Daoy (cell line): ENCODE measurements around the gene CUTA. TPM values are rescaled to one million over a fixed set of nuclear protein-coding genes. Genes with fewer than 3 reads are reported as not detected.
"Not testable (repeated sequence)": the region's sequence is repeated elsewhere in the genome, so short reads cannot be mapped to it uniquely, and the experiment has no call there.

ENCODE experiments used
- DNase-seq: peaks from one replicate; pipeline ENCODE4 v3.0.0-alpha.2; 2015; ENCODE audit warnings: low read depth
- total RNA-seq: library from RNA; depleted of rRNA; stranded (reverse); fragments of >200 nt; shearing (Covaris generic); gene quantifications from 2 replicates; pipeline ENCODE4 v1.2.3, GENCODE V29; 2014

The CUTA gene
- total RNA-seq, 1 experiment from 2014 or later, result 208 TPM

DNA sequence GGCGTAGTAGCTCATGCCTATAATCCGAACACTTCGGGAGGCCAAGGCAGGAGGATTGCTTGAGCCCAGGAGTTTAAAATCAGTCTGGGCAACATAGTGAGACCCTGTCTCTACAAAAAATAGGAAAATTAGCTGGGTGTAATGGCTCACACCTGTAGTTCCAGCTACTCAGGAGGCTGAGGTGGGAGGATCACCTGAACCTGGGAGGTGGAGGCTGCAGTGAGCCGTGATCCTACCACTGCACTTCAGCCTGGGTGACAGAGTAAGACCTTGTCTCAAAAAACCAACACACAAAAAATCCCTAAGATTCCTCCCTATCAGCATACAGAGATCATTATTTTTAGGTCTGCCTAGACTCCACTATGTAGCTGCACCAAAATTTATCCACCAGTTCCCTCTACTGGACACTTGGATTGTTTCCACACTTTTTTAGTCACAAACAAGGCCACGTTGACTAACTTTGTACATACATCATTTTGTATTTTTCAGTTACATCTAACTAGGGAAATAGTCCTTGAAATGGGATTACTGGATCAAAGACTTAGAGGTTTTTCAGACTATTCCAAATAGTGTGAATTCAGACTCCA, 10.7 kb downstream of the CUTA start:
- no peak for DNase-seq

DNA sequence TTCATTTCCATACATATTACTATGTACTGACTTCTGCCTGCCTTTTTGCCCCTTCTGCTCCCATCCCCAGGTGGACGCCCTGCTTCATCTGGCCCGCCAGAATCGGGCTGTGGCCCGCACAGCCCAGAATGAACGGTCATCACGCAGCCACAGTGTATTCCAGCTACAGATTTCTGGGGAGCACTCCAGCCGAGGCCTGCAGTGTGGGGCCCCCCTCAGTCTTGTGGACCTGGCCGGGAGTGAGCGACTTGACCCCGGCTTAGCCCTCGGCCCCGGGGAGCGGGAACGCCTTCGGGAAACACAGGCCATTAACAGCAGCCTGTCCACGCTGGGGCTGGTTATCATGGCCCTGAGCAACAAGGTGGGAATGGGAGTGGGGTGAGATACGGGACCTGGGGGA, 11.8 kb downstream of the CUTA start:
- no peak for DNase-seq

DNA sequence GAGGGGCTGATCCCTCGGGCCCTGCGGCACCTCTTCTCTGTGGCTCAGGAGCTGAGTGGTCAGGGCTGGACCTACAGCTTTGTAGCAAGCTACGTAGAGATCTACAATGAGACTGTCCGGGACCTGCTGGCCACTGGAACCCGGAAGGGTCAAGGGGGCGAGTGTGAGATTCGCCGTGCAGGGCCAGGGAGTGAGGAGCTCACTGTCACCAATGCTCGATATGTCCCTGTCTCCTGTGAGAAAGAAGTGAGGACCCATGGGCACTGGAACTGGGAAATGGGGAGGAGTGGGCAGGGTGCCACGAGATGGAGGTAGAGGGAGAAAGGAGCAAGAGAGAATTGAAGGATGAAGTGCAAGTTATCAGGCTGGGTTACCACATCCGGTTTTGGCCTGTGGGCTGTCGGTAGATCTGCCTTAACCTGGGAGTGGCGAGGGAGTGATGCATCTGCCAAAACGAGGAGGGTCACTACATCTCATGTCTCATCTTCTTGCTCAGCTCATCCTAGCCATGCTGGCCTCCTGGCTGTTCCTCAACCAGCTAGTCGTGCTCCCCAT, 12.4 kb downstream of the CUTA start:
- DNase-seq, result no peak

DNA sequence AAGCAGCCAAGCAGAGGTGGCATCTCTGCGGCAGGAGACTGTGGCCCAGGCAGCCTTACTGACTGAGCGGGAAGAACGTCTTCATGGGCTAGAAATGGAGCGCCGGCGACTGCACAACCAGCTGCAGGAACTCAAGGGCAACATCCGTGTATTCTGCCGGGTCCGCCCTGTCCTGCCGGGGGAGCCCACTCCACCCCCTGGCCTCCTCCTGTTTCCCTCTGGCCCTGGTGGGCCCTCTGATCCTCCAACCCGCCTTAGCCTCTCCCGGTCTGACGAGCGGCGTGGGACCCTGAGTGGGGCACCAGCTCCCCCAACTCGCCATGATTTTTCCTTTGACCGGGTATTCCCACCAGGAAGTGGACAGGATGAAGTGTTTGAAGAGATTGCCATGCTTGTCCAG, 13.0 kb downstream of the CUTA start:
- no peak for DNase-seq

DNA sequence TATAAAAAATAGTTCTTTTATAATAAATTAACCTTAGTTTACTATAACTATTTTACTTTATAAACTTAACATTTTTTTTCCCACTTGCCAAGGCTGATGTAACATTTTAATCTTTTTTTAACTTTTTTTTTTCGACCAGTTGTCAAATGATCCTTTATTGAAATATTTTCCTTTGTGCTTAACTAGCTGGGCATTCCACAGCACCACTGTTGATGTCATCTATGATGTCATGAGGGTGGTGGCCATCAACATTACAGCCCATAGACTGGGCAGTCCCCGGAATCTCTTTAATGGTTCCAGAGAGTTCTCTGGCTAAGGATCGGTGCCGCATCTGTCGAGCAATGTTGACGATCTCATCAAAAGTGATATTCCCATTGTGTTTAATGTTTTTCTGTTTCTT, 18.0 kb downstream of the CUTA start:
- not testable (repeated sequence) for DNase-seq

DNA sequence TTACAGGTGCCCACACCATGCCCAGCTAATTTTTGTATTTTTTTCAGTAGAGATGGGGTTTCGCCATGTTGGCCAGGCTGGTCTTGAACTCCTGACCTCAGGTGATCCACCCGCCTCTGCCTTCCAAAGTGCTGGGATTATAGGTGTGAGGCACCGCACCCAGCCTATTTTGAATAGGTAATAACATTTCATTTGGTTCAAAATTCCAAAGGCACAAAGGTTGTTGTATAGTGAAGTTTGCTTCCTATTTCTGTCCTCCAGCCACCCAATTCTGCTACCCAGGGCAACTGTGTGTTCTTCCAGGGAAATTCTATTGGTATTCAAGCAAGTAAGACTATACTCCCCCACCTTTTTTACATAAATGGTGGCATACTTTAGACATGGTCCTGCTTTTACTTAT, 19.3 kb downstream of the CUTA start:
- DNase-seq, result not testable (repeated sequence)

DNA sequence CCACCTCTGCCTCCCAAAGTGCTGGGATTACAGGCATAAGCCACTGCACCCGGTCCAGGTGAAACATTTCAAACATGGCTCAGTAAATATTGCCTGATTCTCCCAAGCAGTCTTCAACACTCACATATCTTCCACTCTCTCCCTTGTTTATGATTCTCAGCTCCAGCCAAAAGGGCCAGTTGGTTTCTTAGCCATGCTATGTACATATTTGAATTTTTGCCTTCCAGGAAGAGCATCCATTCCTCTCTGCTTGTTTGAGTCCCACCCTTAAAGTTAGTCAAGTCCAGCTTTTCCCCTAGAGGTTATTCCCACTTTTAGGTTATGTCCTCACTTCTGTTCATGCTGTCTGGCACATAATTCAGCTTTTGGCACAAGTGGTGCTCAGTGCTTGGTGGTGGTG, 20.4 kb downstream of the CUTA start:
- no peak for DNase-seq

DNA sequence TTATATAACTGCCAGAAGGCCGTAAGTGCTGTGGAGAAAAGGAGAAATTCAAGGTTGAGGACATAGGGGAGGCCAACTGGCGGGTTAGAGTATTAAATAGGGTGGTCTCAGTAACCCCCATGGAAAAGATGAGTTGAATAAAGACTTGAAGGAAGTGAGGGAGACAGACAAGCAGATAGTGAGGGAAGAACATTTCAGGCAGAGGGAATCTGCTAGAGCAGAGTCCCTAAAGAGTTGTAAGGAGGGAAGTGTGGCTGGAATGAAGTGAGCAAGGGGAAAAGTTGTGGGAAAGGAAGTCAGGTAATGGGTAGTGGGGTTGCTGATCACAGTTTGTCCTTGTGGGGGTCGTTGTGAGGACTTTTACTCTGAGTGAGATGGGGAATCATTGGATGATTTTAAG, 24.9 kb downstream of the CUTA start:
- no peak for DNase-seq

DNA sequence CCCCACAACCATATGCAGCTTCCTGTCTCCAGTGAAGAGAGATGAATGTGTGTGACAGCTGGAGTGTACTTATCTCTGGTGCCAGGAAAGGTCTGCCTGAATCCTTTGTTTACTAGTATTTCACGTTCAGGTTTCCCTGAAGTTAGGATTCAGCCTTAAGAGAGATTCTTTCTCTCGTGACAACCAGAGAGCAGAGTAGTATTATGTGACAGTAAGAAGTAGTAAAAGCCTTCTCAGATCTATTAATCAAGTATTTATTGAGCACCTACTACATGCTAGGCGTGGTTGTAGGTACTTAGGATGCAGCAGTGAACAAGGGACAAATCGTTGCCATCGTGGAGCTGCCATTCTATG, 25.3 kb downstream of the CUTA start:
- no peak for DNase-seq

DNA sequence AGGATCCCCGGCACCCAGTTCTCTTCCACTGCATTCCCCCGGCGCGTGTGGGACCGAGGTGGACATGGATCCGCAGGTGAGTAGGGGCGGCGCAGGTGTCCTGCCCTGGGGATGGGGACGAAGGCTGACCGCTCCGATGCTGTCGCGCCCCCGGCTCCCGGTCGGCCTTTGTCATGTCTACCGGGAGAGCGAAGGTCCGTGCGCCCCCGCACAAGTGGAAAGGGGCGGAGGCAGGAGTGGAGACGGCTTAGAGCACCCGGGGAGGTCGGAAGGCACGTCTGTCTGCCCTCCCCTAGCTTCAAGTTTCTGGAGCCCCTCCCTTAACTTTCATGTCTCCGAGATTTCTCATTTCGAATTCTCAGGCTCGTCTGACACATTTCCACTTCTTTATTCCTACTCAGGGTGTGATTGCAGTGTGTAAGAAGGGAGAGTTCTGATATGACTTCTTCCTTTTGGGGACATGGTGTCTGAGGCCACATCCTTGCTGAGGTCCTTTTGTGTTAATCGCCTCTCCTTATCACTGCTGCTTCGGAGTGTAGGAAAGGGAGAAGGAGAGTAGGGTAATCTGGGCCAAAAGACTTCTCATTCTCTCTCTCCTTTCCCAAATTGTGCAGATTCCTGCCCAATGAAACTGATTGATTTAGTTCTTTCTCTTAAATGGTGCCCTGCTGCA, 25.8 kb downstream of the CUTA start:
- DNase-seq, result peak; percentile 69

DNA sequence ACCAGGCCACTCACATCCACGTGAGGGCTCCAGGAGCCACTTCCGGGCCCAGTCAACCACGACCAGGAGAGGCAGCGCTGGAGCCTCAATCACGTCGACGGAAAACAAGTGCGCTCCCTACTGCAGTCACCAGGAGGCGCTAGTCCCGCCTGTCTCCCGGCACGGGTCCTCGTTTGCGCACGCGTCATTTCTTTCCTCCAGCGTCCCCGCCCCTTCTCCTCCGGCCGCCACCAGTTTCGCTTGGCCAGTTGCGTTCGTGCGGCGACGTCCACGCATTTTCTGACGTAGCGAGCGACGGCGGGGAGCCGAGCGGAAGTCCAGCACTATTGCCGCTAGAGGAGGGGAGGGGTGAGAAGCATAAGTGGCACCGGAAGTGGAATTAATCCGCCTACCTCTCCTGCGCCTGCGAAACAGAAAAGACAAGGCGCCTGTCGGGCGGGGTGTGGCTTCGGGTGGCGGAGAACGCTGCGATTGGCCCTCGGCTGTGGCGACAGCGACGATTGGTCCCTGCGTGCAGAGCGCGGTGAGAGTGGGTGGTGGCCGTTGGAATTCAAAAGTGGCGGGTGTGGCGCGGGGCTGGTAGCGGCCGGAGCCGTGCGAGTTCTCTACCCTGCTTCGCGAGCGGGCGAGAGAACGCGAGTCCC, 26.5 kb downstream of the CUTA start, which contains the start of gene KIFC1:
Gene KIFC1 (plus strand): TSS at position 546 of the 644 bp plus-strand sequence. CDS start 163 bp downstream, outside the sequence.
- DNase-seq, result peak; percentile 100

DNA sequence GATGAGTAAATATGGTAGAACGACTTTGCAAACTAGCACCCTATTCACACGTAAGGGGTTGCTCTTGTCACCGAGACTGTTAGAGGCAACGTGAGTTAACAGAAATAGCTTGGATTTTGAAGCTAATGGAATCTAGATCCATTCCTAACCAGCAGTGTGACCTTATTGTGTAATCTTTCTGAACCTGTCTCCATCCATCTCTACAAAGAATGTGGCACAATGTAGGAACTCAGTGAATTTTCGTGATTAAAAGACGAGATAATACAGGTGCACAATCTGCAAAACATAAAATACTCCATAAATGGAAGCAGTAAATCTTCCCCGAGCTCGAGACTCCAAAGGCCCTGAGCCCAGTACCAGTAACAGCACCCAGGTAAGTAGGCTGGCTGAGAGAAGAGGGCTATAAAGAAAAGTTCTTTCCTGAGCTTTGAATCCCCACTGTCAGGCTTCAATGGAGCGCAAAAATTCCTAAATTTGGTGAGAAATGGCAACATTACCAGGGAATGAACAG, 27.1 kb downstream of the CUTA start:
- no peak for DNase-seq

DNA sequence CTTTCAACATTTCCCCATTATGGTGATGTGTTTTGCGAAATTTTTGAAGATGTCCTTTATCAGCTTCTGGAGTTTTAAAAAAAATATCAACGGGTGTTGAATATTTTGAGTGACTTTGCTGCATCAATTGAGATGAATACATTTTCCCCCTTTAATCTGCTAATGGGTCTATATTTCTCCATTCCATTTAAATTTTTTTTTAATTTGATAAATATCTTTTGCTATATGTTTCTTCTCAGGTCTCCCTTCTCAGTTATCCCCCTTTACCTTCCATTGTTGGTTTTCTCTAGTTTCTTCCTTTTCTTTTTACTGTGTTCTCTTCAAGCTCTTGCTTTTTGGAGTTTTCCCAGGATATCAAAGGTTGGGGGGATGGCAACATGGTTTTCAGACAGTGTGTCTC, 27.7 kb downstream of the CUTA start:
- no peak for DNase-seq

DNA sequence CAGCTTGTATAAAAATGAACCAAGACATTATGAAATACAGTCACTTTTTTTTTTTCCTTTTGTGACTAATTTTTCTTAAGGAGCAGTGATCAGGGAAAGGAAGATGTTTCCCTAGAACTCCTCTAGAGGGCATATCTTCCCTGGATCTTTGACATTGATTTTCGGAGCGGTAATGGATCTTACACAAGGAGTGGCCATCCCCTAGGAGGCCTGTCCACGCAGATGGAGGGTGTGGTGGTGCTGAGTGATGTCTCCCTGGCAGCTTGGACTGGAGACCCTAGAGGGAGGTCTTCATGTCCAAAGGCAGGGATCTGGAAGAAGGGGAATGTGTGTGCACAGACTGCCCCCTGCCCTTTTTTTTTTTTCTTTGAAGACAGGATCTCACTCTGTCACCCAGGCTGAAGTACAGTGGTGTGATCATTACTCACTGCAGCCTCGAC, 33.3 kb downstream of the CUTA start:
- peak; percentile 54 for DNase-seq

DNA sequence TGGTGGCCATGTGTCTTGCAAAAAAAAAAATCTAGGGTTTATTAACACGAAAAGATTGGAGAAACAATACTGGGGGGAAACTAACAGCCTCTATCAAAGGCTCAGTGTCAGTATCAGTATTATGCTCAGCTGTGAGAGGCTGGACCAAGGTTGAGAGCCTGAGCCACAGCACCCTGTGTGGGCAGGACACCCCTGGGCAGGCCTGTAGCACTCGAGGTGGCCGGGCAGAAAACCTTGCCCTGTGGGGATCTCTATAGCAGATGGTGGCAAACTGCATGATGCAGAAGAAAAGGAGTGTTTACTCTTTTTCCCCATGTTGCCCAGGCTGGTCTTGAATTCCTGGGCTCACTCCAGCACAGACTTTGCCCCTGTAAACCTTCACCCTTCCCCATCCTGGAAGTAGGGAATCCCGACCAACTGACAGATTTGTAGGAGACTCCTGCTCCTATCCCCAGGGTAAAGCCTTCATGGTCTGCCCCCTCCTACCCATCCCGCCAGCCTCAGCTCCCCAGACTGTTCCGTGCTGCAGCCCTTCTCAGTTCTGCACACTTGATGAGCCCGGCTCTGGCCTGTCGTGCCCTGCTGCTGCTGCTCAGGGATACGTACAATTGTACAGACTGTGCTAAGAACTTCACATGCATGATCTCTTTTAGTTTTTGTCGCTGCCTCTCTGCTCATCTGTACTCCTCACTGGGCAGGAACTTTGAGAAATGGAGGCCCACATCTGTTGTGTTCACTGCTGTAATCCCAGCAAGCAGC, 34.3 kb downstream of the CUTA start:
- no peak for DNase-seq

DNA sequence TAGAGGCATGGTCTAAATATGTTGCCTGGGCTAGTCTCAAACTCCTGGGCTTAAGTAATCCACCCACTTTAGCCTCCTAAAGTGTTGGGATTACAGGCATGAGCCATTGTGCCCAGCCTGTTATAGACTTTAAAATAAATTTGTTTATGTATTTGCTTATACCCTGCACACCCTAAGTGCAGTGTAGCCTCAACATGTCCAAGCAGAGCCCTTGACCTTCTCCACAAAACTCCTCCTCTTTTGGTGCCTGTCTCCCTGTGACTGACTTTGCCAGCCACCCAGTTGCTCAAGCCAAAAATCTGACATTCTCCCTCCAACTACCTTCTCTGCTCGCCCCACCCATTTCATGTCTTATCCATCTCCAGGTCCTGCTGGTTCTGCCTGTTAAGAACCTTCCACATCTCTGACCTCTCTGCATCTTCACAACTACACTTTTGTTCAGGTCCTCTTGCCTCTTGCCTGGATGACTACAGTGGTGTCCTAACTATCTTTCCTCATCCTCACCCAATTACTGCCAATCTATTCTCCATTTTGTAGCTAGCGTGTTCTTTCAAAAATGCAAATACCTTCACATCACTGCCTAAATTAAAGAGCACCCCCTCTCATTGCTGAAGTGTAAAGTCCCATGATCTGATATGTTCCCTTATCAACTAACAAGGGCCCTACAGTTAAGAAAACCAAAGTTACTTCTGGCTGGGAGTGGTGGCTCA, 37.5 kb downstream of the CUTA start:
- DNase-seq, result no peak

DNA sequence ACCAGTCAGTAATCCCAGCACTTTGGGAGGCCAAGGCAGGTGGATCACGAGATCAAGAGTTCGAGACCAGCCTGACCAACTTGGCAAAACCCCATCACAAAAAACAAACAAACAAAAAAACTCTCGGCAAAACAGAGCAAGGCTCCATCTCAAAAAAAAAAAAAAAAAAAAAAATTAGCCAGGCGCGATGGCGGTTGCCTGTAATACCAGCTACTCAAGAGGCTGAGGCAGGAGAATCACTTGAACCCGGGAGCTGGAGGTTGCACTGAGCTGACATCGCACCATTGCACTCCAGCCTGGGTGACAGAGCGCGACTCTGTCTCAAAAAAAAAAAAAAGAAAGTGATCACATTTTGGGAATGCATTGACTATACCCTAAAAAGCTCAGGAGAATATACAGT, 38.7 kb downstream of the CUTA start:
- DNase-seq, result not testable (repeated sequence)

DNA sequence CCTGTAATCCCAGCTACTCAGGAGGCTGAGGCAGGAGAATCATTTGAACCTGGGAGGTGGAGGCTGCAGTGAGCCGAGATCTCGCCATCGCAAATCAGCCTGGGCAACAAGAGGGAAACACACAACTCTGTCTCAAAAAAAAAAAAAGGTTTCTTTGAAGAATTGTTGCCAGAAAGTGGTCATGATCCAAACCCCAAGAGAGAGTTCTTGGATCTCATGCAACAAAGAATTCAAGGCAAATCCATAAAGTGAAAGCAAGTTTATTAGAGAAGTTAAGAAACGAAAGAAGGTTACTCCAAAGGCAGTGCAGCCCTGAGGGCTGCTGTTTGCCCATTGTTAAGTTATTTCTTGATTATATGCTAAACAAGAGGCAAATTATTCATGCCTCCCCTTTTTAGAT, 40.7 kb downstream of the CUTA start:
- no peak for DNase-seq

DNA sequence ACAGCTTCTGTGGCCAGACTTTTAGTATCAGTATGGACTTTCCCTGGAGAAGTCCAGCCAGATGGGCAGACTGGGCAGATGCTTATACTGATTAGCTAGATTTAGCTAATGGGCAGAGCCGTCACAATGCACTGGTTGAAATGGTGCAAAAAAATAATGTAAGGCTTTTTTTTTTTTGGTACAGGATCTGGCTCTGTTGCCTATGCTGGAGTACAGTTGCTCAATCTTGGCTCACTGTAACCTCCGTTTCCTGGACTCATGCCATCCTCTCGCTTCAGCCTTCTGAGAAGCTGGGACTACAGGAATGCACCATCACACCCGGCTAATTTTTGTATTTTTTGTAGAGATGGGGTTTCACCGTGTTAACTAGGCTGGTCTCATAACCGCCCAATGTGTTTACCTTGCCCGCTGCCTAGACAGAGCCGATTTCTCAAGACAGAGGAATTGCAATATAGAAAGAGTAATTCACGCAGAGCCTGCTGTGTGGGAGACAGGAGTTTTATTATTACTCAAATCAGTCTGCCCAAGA, 42.7 kb downstream of the CUTA start:
- peak; percentile 79 for DNase-seq

DNA sequence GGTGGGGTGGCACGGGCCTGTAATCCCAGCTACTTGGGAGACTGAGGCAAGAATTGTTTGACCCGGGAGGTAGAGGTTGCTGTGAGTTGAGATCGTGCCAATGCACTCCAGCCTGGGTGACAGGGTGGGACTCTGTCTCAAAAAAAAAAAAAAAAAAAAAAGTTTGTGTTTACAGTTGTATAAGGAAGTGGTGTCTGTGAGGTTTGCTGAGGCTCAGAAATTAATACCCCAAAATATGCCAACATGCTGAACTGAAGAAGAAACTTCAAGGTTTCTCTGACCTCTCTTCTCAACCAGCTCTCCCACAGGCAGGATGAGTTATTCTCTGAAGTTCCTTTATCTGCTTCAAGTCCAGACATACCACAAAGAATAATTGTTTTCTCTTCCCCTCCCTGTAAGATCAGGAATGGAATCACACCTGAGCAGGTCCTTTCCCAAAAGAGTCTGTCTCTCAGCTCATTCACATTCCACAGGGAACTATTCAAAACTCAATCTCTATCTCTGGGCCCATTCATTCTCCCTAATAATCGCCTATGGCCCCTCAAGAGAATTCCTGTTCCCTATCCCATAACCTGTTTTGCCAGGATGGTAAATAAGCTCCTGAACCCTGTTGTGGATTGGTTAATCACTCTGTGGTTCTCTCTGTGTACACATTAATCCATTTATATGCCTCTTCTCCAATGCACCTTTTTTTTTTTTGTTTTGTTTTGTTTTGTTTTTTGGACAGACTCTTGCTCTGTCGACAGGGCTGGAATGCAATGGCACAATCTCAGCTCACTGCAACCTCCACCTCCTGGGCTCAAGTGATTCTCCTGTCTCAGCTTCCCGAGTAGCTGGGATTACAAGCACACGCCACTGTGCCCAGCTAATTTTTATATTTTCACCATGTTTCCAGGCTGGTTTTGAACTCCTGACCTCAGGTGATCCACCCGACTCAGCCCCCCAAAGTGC, 43.7 kb downstream of the CUTA start:
- DNase-seq, result no peak
